HCT116 (cell line): ENCODE data around the gene C9orf72. TPM values are rescaled to one million over a fixed set of nuclear protein-coding genes. Genes with fewer than 3 reads are reported as not detected.
"Not testable (repeated sequence)": the region's sequence is repeated elsewhere in the genome, so short reads cannot be mapped to it uniquely, and the experiment has no call there.

Source experiments
- ATAC-seq: fragments of 200-7000 bp; cut with Tn5 transposase; 2 replicates; pipeline ENCODE4 v1.9.1; 2020; ENCODE audit warnings: mild to moderate bottlenecking, moderate library complexity
- BruUV-seq: library from RNA; stranded (reverse); fragments of 400-500 nt; replicated peaks from 2 replicates; lab custom pipeline; 2021; lab: Mats Ljungman, UMichigan
- CTCF ChIA-PET: fragments of 300-600 bp; sonication (Branson Sonifier 250); formaldehyde crosslinking; loops from one replicate; lab custom pipeline; 2021; ENCODE audit warnings: antibody characterized with exemption; lab: Charles Lee
- POLR2A ChIA-PET: fragments of 300-600, 350-600 bp; sonication (Branson Sonifier 250); formaldehyde crosslinking; loops from one replicate; lab custom pipeline; 2021; ENCODE audit warnings: antibody characterized with exemption; lab: Charles Lee
- RAD21 ChIA-PET, 2 experiments: fragments of 300-600 bp; sonication (Branson Sonifier 250); formaldehyde crosslinking; loops; one replicate each; lab custom pipeline; 2023; ENCODE audit warnings: low total read pairs in 2 of 2; ENCODE audit not compliant: uncharacterized antibody in 2 of 2, unreplicated experiment in 2 of 2, low non-redundant PET in 1 of 2; lab: Charles Lee
- DNase-seq: peaks from one replicate; pipeline ENCODE4 v3.0.0-alpha.2; 2010; ENCODE audit warnings: low read depth, low spot score
- H2AFZ ChIP-seq: fragments of 200-600 bp; shearing (Covaris generic), sonication (generic); 2 replicates; pipeline ENCODE4 v1.6.1; 2017; ENCODE audit warnings: low read depth, mixed run types, mixed read lengths, antibody characterized with exemption, low read length; ENCODE audit not compliant: poor library complexity, severe bottlenecking
- H3K27ac ChIP-seq: 2 replicates; pipeline ENCODE4 v1.5.1; 2012; ENCODE audit warnings: low read depth, low read length
- H3K27me3 ChIP-seq: fragments of 200-600 bp; sonication (generic); 2 replicates; pipeline ENCODE4 v1.6.1; 2016; ENCODE audit warnings: mixed run types, low read length, mixed read lengths; ENCODE audit not compliant: insufficient read depth
- H3K36me3 ChIP-seq, 2 experiments: fragments of 200-500 bp in 1 of 2; fragments of 200-600 bp in 1 of 2; sonication (Bioruptor generic) in 1 of 2; sonication (generic) in 1 of 2; 2 replicates each; pipeline versions ENCODE4 v1.5.1 to v1.6.1; 2014 to 2016; ENCODE audit warnings: low read length in 2 of 2, inconsistent platforms in 1 of 2, mixed read lengths in 1 of 2, mixed run types in 1 of 2; ENCODE audit not compliant: insufficient read depth in 2 of 2, control insufficient read depth in 1 of 2
- H3K4me1 ChIP-seq, 2 experiments: fragments of 200-600 bp in 1 of 2; sonication (generic) in 1 of 2; 2 replicates each; pipeline versions ENCODE4 v1.5.1 to v1.6.1; 2012 to 2017; ENCODE audit warnings: low read length in 2 of 2, inconsistent platforms in 1 of 2, mild to moderate bottlenecking in 1 of 2, mixed read lengths in 1 of 2, mixed run types in 1 of 2, moderate library complexity in 1 of 2; ENCODE audit not compliant: insufficient read depth in 2 of 2, control insufficient read depth in 1 of 2
- H3K4me2 ChIP-seq: fragments of 200-600 bp; sonication (generic); 2 replicates; pipeline ENCODE4 v1.6.1; 2017; ENCODE audit warnings: mixed run types, low read length, mixed read lengths
- H3K4me3 ChIP-seq, 2 experiments: fragments of 200-600 bp in 1 of 2; sonication (generic) in 1 of 2; replicated peaks in 1 of 2; 2 replicates each; pipeline ENCODE4 v1.5.1; 2011 to 2016; ENCODE audit warnings: low read length in 2 of 2, control low read depth in 1 of 2, low read depth in 1 of 2, mild to moderate bottlenecking in 1 of 2, mixed read lengths in 1 of 2, mixed run types in 1 of 2
- H3K79me2 ChIP-seq: fragments of 200-600 bp; sonication (generic); 2 replicates; pipeline ENCODE4 v1.6.1; 2017; ENCODE audit warnings: mild to moderate bottlenecking, mixed run types, low read length, moderate library complexity, mixed read lengths; ENCODE audit not compliant: insufficient read depth
- H3K9ac ChIP-seq: fragments of 200-600 bp; sonication (generic); 2 replicates; pipeline ENCODE4 v1.6.1; 2016; ENCODE audit warnings: low read length, mixed read lengths
- H3K9me2 ChIP-seq: fragments of 200-600 bp; sonication (generic), shearing (Covaris generic); 2 replicates; pipeline ENCODE4 v1.6.1; 2017; ENCODE audit warnings: mixed run types, mild to moderate bottlenecking, moderate library complexity; ENCODE audit not compliant: insufficient read depth
- H3K9me3 ChIP-seq, 2 experiments: fragments of 200-500 bp in 1 of 2; fragments of 200-600 bp in 1 of 2; sonication (Bioruptor generic) in 1 of 2; sonication (generic) in 1 of 2; 2 replicates each; pipeline ENCODE4 v1.6.1; 2014 to 2017; ENCODE audit warnings: low read length in 2 of 2, mixed read lengths in 2 of 2, inconsistent platforms in 1 of 2, low read depth in 1 of 2, mild to moderate bottlenecking in 1 of 2, mixed run types in 1 of 2, moderate library complexity in 1 of 2; ENCODE audit not compliant: control insufficient read depth in 1 of 2, insufficient read depth in 1 of 2
- H4K20me1 ChIP-seq: fragments of 200-600 bp; sonication (generic), shearing (Covaris generic); 2 replicates; pipeline ENCODE4 v1.6.1; 2017; ENCODE audit warnings: mixed run types, mild to moderate bottlenecking, moderate library complexity; ENCODE audit not compliant: insufficient read depth
- CBX3 ChIP-seq: IDR thresholded peaks from 2 replicates; pipeline ENCODE4 v1.6.1; 2012; ENCODE audit warnings: low read depth
- CEBPB ChIP-seq: IDR thresholded peaks from 2 replicates; pipeline ENCODE4 v1.6.1; 2012; ENCODE audit warnings: low read depth
- EGR1 ChIP-seq: IDR thresholded peaks from 2 replicates; pipeline ENCODE4 v1.6.1; 2012; ENCODE audit warnings: low read depth
- ELF1 ChIP-seq: IDR thresholded peaks from 2 replicates; pipeline ENCODE4 v1.6.1; 2012; ENCODE audit warnings: low read depth, borderline replicate concordance
- EZH2 ChIP-seq: fragments of 200-600 bp; sonication (generic); IDR thresholded peaks from 2 replicates; pipeline ENCODE4 v1.6.1; 2017; ENCODE audit warnings: antibody characterized with exemption, mixed run types
- FOSL1 ChIP-seq: IDR thresholded peaks from 2 replicates; pipeline ENCODE4 v1.6.1; 2012; ENCODE audit warnings: low read depth
- JUND ChIP-seq: IDR thresholded peaks from 2 replicates; pipeline ENCODE4 v1.6.1; 2012
- POLR2A ChIP-seq: IDR thresholded peaks from 2 replicates; pipeline ENCODE4 v1.7.0; 2011; ENCODE audit warnings: borderline replicate concordance; ENCODE audit not compliant: insufficient read depth, insufficient read length; ENCODE audit errors: extremely low read depth
- POLR2AphosphoS5 ChIP-seq: IDR thresholded peaks from 2 replicates; pipeline ENCODE4 v1.6.1; 2011; ENCODE audit warnings: mild to moderate bottlenecking, low read depth, low read length, moderate library complexity
- SP1 ChIP-seq: IDR thresholded peaks from 2 replicates; pipeline ENCODE4 v1.6.1; 2012; ENCODE audit warnings: low read depth
- SRF ChIP-seq: IDR thresholded peaks from 2 replicates; pipeline ENCODE4 v1.6.1; 2012; ENCODE audit warnings: low read depth
- TCF7L2 ChIP-seq: IDR thresholded peaks from 2 replicates; pipeline ENCODE4 v1.7.0; 2011; ENCODE audit warnings: borderline replicate concordance, inconsistent platforms; ENCODE audit not compliant: insufficient read depth, insufficient read length; ENCODE audit errors: extremely low read depth
- ZBTB33 ChIP-seq: IDR thresholded peaks from 2 replicates; pipeline ENCODE4 v1.6.1; 2011; ENCODE audit warnings: mild to moderate bottlenecking, low read length, moderate library complexity; ENCODE audit not compliant: insufficient replicate concordance; ENCODE audit errors: extremely low read depth
- ZNF274 ChIP-seq: fragments of 200-500 bp; sonication (Bioruptor generic); IDR thresholded peaks from 2 replicates; pipeline ENCODE4 v1.6.1; 2014; ENCODE audit warnings: mild to moderate bottlenecking, low read depth, low read length, inconsistent platforms
- intact Hi-C: fragments of 100-400 bp; cut with micrococcal nuclease; formaldehyde crosslinking; loops from 2 replicates; pipeline ENCODE4 v1.10.0; 2022
- total RNA-seq: library from RNA; stranded (reverse); gene quantifications from one replicate; pipeline ENCODE4 v1.2.1, GENCODE V29; 2021; ENCODE audit not compliant: unreplicated experiment

Gene C9orf72
- total RNA-seq, 1 experiment from 2014 or later: 12.0 TPM

- RAD21 ChIA-PET, H3K4me1 ChIP-seq, H3K79me2 ChIP-seq, H3K27me3 ChIP-seq, H3K9ac ChIP-seq, H4K20me1 ChIP-seq, CTCF ChIA-PET, H3K27ac ChIP-seq, ATAC-seq, H2AFZ ChIP-seq, H3K4me3 ChIP-seq, BruUV-seq, H3K4me2 ChIP-seq, H3K9me2 ChIP-seq, intact Hi-C loops, H3K9me3 ChIP-seq, POLR2A ChIA-PET, H3K36me3 ChIP-seq, DNase-seq: not testable (repeated sequence)
Observed at GRCh38 chr9:27500902-27501301, 72.4 kb downstream of the C9orf72 start.

GRCh38 chr9:27499451-27499850 lies 73.8 kb downstream of the C9orf72 start:
- peak overlapping the region; percentile 14; the same call in 1 of the 2 replicates for H3K27ac ChIP-seq
- peak overlapping the region; percentile 20 for H2AFZ ChIP-seq
- peaks cover 6 to 10% of the 10 kb centered on the region in 2 experiments; a peak in 3 of 4 replicates for H3K4me1 ChIP-seq
- ATAC-seq: no peak
- no peak for DNase-seq
- H3K4me2 ChIP-seq: peak overlapping the region; percentile 49
- no TSS peak for BruUV-seq
- no peaks in the 10 kb centered on the region for H3K9me2 ChIP-seq
- H3K9me3 ChIP-seq: no peaks in the 10 kb centered on the region
- ChIA-PET CTCF (no interaction called here), POLR2A (no interaction called here), RAD21 (no interaction called here)
- no peak overlapping the region for H3K4me3 ChIP-seq
- intact Hi-C loops: no loop called here
- H4K20me1 ChIP-seq: no peaks in the 10 kb centered on the region
- no peaks in the 10 kb centered on the region for H3K27me3 ChIP-seq
- H3K36me3 ChIP-seq: no peaks in the 10 kb centered on the region
- no peak for TF ChIP-seq EGR1
- TF ChIP-seq TCF7L2: no peak
- TF ChIP-seq FOSL1: peak; percentile 73
- TF ChIP-seq CBX3: peak; percentile 48; the same call in 1 of the 2 replicates
- TF ChIP-seq ZBTB33: no peak
- no peak for TF ChIP-seq EZH2
- TF ChIP-seq ELF1: no peak
- TF ChIP-seq ZNF274: no peak
- TF ChIP-seq SP1: peak; percentile 38
- no peak for TF ChIP-seq SRF
- TF ChIP-seq CEBPB: no peak
- TF ChIP-seq POLR2AphosphoS5: no peak
- TF ChIP-seq POLR2A: no peak
- peak; percentile 65 for TF ChIP-seq JUND
- no peak overlapping the region for H3K9ac ChIP-seq
- H3K79me2 ChIP-seq: no peaks in the 10 kb centered on the region
